ENCODE data around the gene FOXO3B.
"Not testable (repeated sequence)": the region's sequence is repeated elsewhere in the genome, so short reads cannot be mapped to it uniquely, and the experiment has no call there.

FOXO3B gene

GRCh38 chr17:18644291-18644690 is 37.8 kb downstream of the FOXO3B start, which contains the start of gene TBC1D28:
TSS of gene TBC1D28 (minus strand) at chr17:18644391. CDS start at chr17:18641352, 3,039 bp downstream.
- not testable (repeated sequence) for H3K27ac ChIP-seq (ENCODE audit: poor library complexity, severe bottlenecking); H3K9me3 ChIP-seq (ENCODE audit: severe bottlenecking); H3K4me1 ChIP-seq (ENCODE audit: insufficient read depth, poor library complexity, severe bottlenecking); H3K27me3 ChIP-seq (ENCODE audit: insufficient read depth, poor library complexity, severe bottlenecking); ATAC-seq (ENCODE audit: low read depth); H3K36me3 ChIP-seq (ENCODE audit: low read depth); H3K4me3 ChIP-seq (ENCODE audit: severe bottlenecking); DNase-seq (ENCODE audit: low spot score)

GRCh38 chr17:18643124-18643523 is 39.0 kb downstream of the FOXO3B start:
- H3K27me3 ChIP-seq (ENCODE audit: insufficient read depth, poor library complexity, severe bottlenecking); H3K4me3 ChIP-seq (ENCODE audit: severe bottlenecking); H3K36me3 ChIP-seq (ENCODE audit: low read depth); DNase-seq (ENCODE audit: low spot score); H3K9me3 ChIP-seq (ENCODE audit: severe bottlenecking); H3K4me1 ChIP-seq (ENCODE audit: insufficient read depth, poor library complexity, severe bottlenecking); H3K27ac ChIP-seq (ENCODE audit: poor library complexity, severe bottlenecking): not testable (repeated sequence)
- ATAC-seq (ENCODE audit: low read depth): 0 out of 3 replicates have a peak, but pooled peaks have one; percentile 19

- H3K36me3 ChIP-seq (ENCODE audit: low read depth); H3K27ac ChIP-seq (ENCODE audit: poor library complexity, severe bottlenecking); H3K4me3 ChIP-seq (ENCODE audit: severe bottlenecking); ATAC-seq (ENCODE audit: low read depth); H3K27me3 ChIP-seq (ENCODE audit: insufficient read depth, poor library complexity, severe bottlenecking); DNase-seq (ENCODE audit: low spot score); H3K9me3 ChIP-seq (ENCODE audit: severe bottlenecking); H3K4me1 ChIP-seq (ENCODE audit: insufficient read depth, poor library complexity, severe bottlenecking): not testable (repeated sequence)
Measured at GRCh38 chr17:18638357-18638756, 43.8 kb downstream of the FOXO3B start.

GRCh38 chr17:18636237-18636636 is 45.9 kb downstream of the FOXO3B start:
- not testable (repeated sequence) for H3K9me3 ChIP-seq (ENCODE audit: severe bottlenecking); H3K4me1 ChIP-seq (ENCODE audit: insufficient read depth, poor library complexity, severe bottlenecking); ATAC-seq (ENCODE audit: low read depth); H3K27ac ChIP-seq (ENCODE audit: poor library complexity, severe bottlenecking); DNase-seq (ENCODE audit: low spot score); H3K27me3 ChIP-seq (ENCODE audit: insufficient read depth, poor library complexity, severe bottlenecking); H3K36me3 ChIP-seq (ENCODE audit: low read depth); H3K4me3 ChIP-seq (ENCODE audit: severe bottlenecking)

- not testable (repeated sequence) for H3K9me3 ChIP-seq (ENCODE audit: severe bottlenecking); H3K4me3 ChIP-seq (ENCODE audit: severe bottlenecking); H3K4me1 ChIP-seq (ENCODE audit: insufficient read depth, poor library complexity, severe bottlenecking); H3K27me3 ChIP-seq (ENCODE audit: insufficient read depth, poor library complexity, severe bottlenecking); H3K27ac ChIP-seq (ENCODE audit: poor library complexity, severe bottlenecking); ATAC-seq (ENCODE audit: low read depth); H3K36me3 ChIP-seq (ENCODE audit: low read depth); DNase-seq (ENCODE audit: low spot score)
Measured at GRCh38 chr17:18635773-18636172, 46.3 kb downstream of the FOXO3B start.

- ATAC-seq (ENCODE audit: low read depth) (peak; percentile 44; the same call in 2 of the 3 replicates), DNase-seq (ENCODE audit: low spot score) (peak; percentile 49)
- H3K27me3 ChIP-seq (ENCODE audit: insufficient read depth, poor library complexity, severe bottlenecking); H3K36me3 ChIP-seq (ENCODE audit: low read depth); H3K9me3 ChIP-seq (ENCODE audit: severe bottlenecking); H3K4me1 ChIP-seq (ENCODE audit: insufficient read depth, poor library complexity, severe bottlenecking); H3K27ac ChIP-seq (ENCODE audit: poor library complexity, severe bottlenecking): not testable (repeated sequence)
- peak overlapping the region; percentile 12 for H3K4me3 ChIP-seq (ENCODE audit: severe bottlenecking)
Measured at GRCh38 chr17:18634550-18635263, 47.4 kb downstream of the FOXO3B start.
